GM12878 (cell line): Measurements from ENCODE around the gene LIMS1. TPM values are rescaled to one million over a fixed set of nuclear protein-coding genes. Genes with fewer than 3 reads are reported as not detected.

Source experiments
- BACH1 ChIP-seq: fragments of 450-650 bp; IDR thresholded peaks from 2 replicates; pipeline ENCODE4 v1.6.1; 2017; ENCODE audit warnings: mild to moderate bottlenecking, borderline replicate concordance
- BMI1 ChIP-seq: fragments of 450-650 bp; IDR thresholded peaks from 2 replicates; pipeline ENCODE4 v1.6.1; 2016; ENCODE audit warnings: mild to moderate bottlenecking, moderate library complexity, borderline replicate concordance
- CEBPZ ChIP-seq: fragments of 150-350 bp; IDR thresholded peaks from 2 replicates; pipeline ENCODE4 v1.6.1; 2016; ENCODE audit warnings: low read depth, low read length
- CREM ChIP-seq: IDR thresholded peaks from 2 replicates; pipeline ENCODE4 v1.6.1; 2014; ENCODE audit warnings: antibody characterized with exemption, low read depth
- EP300 ChIP-seq, 2 experiments: fragments of 150-350 bp in 1 of 2; IDR thresholded peaks; 2 replicates each; pipeline ENCODE4 v1.6.1; 2011 to 2012; ENCODE audit warnings: low read depth in 2 of 2, low read length in 2 of 2, borderline replicate concordance in 1 of 2, improper control_type of control experiment in 1 of 2, inconsistent platforms in 1 of 2; ENCODE audit not compliant: control insufficient read depth in 1 of 2
- IKZF1 ChIP-seq: fragments of 450-650 bp; conservative IDR thresholded peaks from 2 replicates; pipeline ENCODE4 v1.6.1; 2017; ENCODE audit warnings: antibody characterized with exemption, mild to moderate bottlenecking
- LARP7 ChIP-seq: fragments of 450-650 bp; IDR thresholded peaks from 2 replicates; pipeline ENCODE4 v1.6.1; 2017; ENCODE audit warnings: mild to moderate bottlenecking
- MLLT1 ChIP-seq: fragments of 450-650 bp; IDR thresholded peaks from 2 replicates; pipeline ENCODE4 v1.6.1; 2016; ENCODE audit warnings: mild to moderate bottlenecking
- MYC ChIP-seq: IDR thresholded peaks from 2 replicates; pipeline ENCODE4 v1.6.1; 2011; ENCODE audit warnings: mild to moderate bottlenecking, low read length, moderate library complexity, inconsistent platforms; ENCODE audit not compliant: insufficient read depth, insufficient replicate concordance, insufficient read length, severe bottlenecking
- RELA ChIP-seq: fragments of 450-650 bp; IDR thresholded peaks from 2 replicates; pipeline ENCODE4 v1.8.0; 2014; ENCODE audit warnings: borderline replicate concordance; ENCODE audit not compliant: partially characterized antibody
- SIN3A ChIP-seq: IDR thresholded peaks from 2 replicates; pipeline ENCODE4 v1.6.1; 2012; ENCODE audit warnings: low read depth, low read length, improper control_type of control experiment
- SMC3 ChIP-seq: IDR thresholded peaks from 2 replicates; pipeline ENCODE4 v1.6.1; 2011; ENCODE audit warnings: low read length, improper control_type of control experiment, borderline replicate concordance
- SP1 ChIP-seq: IDR thresholded peaks from one replicate; pipeline ENCODE4 v1.6.1; 2011; ENCODE audit warnings: low read depth, low read length
- USF2 ChIP-seq: IDR thresholded peaks from 2 replicates; pipeline ENCODE4 v1.6.1; 2011; ENCODE audit warnings: low read depth, low read length, improper control_type of control experiment, borderline replicate concordance
- WRNIP1 ChIP-seq: IDR thresholded peaks from 2 replicates; pipeline ENCODE4 v1.6.1; 2011; ENCODE audit warnings: low read depth, low read length, improper control_type of control experiment, borderline replicate concordance
- polyA plus RNA-seq, 11 experiments: library from polyadenylated mRNA; depleted of rRNA in 4 of 11; unstranded in 6 of 11; stranded (reverse) in 5 of 11; fragments of >200 nt; fragmentation: Nextera tagmentation in 4 of 11; fragmentation: Illumina TruSeq in 1 of 11; extraction: Ambion mirVana in 4 of 11; extraction: Trizol in 1 of 11; gene quantifications; 1 replicate in 1 of 11; 2 replicates in 10 of 11; pipeline versions ENCODE4 v1.2.1 to v1.2.3, GENCODE V29; 2011 to 2016; ENCODE audit warnings: inconsistent platforms in 2 of 11, missing spikeins in 2 of 11, low read depth in 1 of 11
- total RNA-seq, 4 experiments: library from RNA; depleted of rRNA in 3 of 4; stranded (reverse); fragments of >200 nt in 3 of 4; fragmentation: Illumina TruSeq in 1 of 4; extraction: Trizol in 1 of 4; gene quantifications; 2 replicates each; pipeline versions ENCODE4 v1.2.1 to v1.2.3, GENCODE V29; 2013 to 2021
- TF ChIP-seq, protein P1 (sequence below): IDR thresholded peaks from 2 replicates; pipeline ENCODE4 v1.6.1; 2011; ENCODE audit warnings: borderline replicate concordance, low read depth, mild to moderate bottlenecking, moderate library complexity, low read length; ENCODE audit not compliant: insufficient read depth, poor library complexity, severe bottlenecking
- TF ChIP-seq, protein P2 (sequence below): fragments of 450-650 bp; IDR thresholded peaks from 2 replicates; pipeline ENCODE4 v1.6.1; 2017; ENCODE audit warnings: low read depth, mild to moderate bottlenecking, moderate library complexity

LIMS1 gene
- total and polyA plus RNA-seq, 10 of the 15 experiments (the other 5 are each of a cell fraction or from before 2014, with no cell fraction given), result 15.7 to 98.1 (median 43.9) TPM

DNA sequence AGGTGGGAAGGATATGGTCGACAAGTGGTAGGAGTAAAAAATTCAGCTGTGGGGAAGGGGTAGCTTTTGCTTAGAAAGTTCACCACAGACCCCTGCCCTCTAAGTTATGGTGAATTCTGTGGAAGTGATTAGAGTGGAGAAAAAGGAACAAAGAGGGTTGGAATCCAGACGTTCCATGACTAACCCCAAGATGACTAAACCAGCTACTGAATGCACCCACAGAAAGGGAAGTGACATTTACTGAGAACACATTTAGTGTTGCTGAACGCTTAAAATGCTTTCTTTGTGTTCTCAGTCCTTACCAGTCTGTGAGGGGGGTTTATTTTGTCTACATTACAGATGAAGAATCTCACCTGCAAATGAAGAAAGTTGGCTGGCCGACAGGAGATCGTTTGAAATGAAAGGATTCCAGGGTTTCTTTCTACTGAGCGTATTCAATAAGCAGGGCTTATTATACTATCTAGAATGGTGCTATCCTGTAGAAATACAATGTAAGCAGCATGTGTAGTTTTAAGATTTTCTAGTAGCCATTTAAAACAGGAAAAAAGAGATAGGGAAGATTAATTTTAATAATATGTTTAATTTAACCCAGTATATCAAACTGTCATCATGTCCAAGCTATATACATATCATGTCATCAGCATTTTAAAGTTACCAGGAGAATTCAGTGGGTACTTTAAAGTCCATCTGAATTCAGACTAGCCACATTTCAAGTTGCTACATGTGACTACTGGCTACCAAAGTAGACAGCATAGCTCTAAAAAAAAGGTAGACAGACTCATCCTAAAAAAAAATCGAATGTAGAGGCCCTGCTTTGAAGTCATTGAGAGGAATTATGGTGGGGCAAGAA lies 60.1 kb downstream of the LIMS1 start (continued):
- TF ChIP-seq CEBPZ, result no peak
- TF ChIP-seq CREM, result peak; percentile 89
- no peak for TF ChIP-seq RELA
- TF ChIP-seq BMI1, result peak; percentile 79
- TF ChIP-seq IKZF1, result peak; percentile 99
- TF ChIP-seq WRNIP1, result no peak
- no peak for TF ChIP-seq LARP7
- TF ChIP-seq MYC, result no peak
- TF ChIP-seq SIN3A, result no peak
- peak; percentile 97 for TF ChIP-seq BACH1
- TF ChIP-seq USF2, result no peak
- TF ChIP-seq, protein P1, sequence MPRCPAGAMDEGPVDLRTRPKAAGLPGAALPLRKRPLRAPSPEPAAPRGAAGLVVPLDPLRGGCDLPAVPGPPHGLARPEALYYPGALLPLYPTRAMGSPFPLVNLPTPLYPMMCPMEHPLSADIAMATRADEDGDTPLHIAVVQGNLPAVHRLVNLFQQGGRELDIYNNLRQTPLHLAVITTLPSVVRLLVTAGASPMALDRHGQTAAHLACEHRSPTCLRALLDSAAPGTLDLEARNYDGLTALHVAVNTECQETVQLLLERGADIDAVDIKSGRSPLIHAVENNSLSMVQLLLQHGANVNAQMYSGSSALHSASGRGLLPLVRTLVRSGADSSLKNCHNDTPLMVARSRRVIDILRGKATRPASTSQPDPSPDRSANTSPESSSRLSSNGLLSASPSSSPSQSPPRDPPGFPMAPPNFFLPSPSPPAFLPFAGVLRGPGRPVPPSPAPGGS, result peak; percentile 90
- no peak for TF ChIP-seq SMC3
- TF ChIP-seq, protein P2, sequence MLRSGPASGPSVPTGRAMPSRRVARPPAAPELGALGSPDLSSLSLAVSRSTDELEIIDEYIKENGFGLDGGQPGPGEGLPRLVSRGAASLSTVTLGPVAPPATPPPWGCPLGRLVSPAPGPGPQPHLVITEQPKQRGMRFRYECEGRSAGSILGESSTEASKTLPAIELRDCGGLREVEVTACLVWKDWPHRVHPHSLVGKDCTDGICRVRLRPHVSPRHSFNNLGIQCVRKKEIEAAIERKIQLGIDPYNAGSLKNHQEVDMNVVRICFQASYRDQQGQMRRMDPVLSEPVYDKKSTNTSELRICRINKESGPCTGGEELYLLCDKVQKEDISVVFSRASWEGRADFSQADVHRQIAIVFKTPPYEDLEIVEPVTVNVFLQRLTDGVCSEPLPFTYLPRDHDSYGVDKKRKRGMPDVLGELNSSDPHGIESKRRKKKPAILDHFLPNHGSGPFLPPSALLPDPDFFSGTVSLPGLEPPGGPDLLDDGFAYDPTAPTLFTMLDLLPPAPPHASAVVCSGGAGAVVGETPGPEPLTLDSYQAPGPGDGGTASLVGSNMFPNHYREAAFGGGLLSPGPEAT, result peak; percentile 96
- TF ChIP-seq EP300 (IDR thresholded peaks at IDR 0.05; ENCODE audit: borderline replicate concordance in 1 of 2, control insufficient read depth in 1 of 2, low read depth in 2 of 2, low read length in 2 of 2), result peak; percentile 94 to 98
- peak; percentile 75 for TF ChIP-seq SP1
- peak; percentile 82 for TF ChIP-seq MLLT1
